ENCODE data around the gene ALDH3B1.
"Not testable (repeated sequence)": the region's sequence is repeated elsewhere in the genome, so short reads cannot be mapped to it uniquely, and the experiment has no call there.

DNA sequence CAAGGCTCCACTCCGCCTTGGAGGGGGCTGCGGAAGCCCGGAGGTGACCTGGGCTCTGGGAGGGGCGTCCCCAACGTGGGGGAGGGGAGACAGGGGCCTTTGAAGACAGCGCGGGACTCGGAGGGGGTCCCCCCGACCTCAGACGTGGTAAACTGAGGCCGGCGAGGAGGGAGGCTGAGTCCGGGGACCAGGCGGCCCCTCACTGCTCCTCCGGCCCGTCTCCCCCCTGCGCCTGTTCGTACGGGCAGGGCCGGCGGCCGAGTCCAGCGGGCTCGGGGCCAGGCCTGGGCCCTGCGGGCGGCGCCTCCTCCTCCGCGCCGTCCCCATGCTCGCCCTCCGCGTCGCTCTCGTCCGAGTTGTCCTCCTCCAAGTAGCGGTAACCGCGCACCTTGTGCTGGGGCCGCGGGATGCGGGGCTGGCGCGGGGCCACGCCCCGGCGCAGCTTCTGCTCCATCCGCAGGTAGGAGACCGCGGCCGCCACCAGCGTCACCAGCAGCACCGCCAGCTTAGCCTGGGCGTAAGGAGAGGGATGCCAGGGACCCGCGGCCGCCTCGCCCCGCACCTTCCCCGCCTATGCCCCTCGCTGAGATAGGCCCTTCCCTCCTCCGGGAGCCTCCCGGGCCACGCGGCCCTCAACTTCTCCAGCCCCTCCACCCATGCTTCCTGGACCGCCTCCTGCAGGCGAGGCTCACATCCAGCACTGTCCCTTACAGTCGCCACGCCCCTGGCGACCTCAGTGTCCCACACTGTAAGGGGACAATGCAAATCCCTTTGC, 18.6 kb upstream of the ALDH3B1 start:
- TF ChIP-seq, protein P1, sequence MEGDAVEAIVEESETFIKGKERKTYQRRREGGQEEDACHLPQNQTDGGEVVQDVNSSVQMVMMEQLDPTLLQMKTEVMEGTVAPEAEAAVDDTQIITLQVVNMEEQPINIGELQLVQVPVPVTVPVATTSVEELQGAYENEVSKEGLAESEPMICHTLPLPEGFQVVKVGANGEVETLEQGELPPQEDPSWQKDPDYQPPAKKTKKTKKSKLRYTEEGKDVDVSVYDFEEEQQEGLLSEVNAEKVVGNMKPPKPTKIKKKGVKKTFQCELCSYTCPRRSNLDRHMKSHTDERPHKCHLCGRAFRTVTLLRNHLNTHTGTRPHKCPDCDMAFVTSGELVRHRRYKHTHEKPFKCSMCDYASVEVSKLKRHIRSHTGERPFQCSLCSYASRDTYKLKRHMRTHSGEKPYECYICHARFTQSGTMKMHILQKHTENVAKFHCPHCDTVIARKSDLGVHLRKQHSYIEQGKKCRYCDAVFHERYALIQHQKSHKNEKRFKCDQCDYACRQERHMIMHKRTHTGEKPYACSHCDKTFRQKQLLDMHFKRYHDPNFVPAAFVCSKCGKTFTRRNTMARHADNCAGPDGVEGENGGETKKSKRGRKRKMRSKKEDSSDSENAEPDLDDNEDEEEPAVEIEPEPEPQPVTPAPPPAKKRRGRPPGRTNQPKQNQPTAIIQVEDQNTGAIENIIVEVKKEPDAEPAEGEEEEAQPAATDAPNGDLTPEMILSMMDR (optimal IDR thresholded peaks at IDR 0.05 in 1 of 3, IDR thresholded peaks at IDR 0.05 in 1 of 3, conservative IDR thresholded peaks at IDR 0.05 in 1 of 3; ENCODE audit: extremely low read depth in 1 of 3, insufficient read depth in 2 of 3, low read length in 3 of 3): not testable (repeated sequence)
- TF ChIP-seq EZH2 (IDR thresholded peaks at IDR 0.05; ENCODE audit: low read length): not testable (repeated sequence)
